Trophoblast cell (in vitro differentiated cells and primary cell): ENCODE results near the gene BTBD7.

Experiments
- DNase-seq, 2 donors: peaks; one replicate each; pipeline ENCODE4 v3.0.0-alpha.2; 2016
- H2AFZ ChIP-seq: 2 replicates; pipeline ENCODE4 v1.6.1; 2013; ENCODE audit warnings: low read length, moderate library complexity, mild to moderate bottlenecking; ENCODE audit not compliant: insufficient read depth, poor library complexity
- H2AK5ac ChIP-seq: 2 replicates; pipeline ENCODE4 v1.6.1; 2013; ENCODE audit warnings: mild to moderate bottlenecking, low read length
- H2BK120ac ChIP-seq: 2 replicates; pipeline ENCODE4 v1.6.1; 2013; ENCODE audit warnings: low read length, mild to moderate bottlenecking, moderate library complexity; ENCODE audit not compliant: insufficient read depth, poor library complexity
- H2BK12ac ChIP-seq: 2 replicates; pipeline ENCODE4 v1.6.1; 2013; ENCODE audit warnings: mild to moderate bottlenecking, low read length, moderate library complexity
- H2BK5ac ChIP-seq: 2 replicates; pipeline ENCODE4 v1.6.1; 2013; ENCODE audit warnings: low read length, low read depth, moderate library complexity, mild to moderate bottlenecking; ENCODE audit not compliant: poor library complexity
- H3K14ac ChIP-seq: 2 replicates; pipeline ENCODE4 v1.6.1; 2013; ENCODE audit warnings: mild to moderate bottlenecking, low read length
- H3K18ac ChIP-seq: 2 replicates; pipeline ENCODE4 v1.6.1; 2013; ENCODE audit warnings: mild to moderate bottlenecking, low read length
- H3K23ac ChIP-seq: 2 replicates; pipeline ENCODE4 v1.6.1; 2013; ENCODE audit warnings: low read length
- H3K27ac ChIP-seq: 2 replicates; pipeline ENCODE4 v1.5.1; 2013; ENCODE audit warnings: low read depth, mild to moderate bottlenecking, inconsistent platforms, low read length, moderate library complexity
- H3K27me3 ChIP-seq: 2 replicates; pipeline ENCODE4 v1.6.1; 2013; ENCODE audit warnings: inconsistent platforms, mild to moderate bottlenecking, low read length, moderate library complexity; ENCODE audit not compliant: insufficient read depth
- H3K36me3 ChIP-seq, 2 experiments: 1 replicate in 1 of 2; 2 replicates in 1 of 2; pipeline ENCODE4 v1.6.1; 2013; ENCODE audit warnings: low read length in 2 of 2, mild to moderate bottlenecking in 2 of 2, moderate library complexity in 1 of 2; ENCODE audit not compliant: insufficient read depth in 2 of 2, control insufficient read depth in 1 of 2
- H3K4ac ChIP-seq: 2 replicates; pipeline ENCODE4 v1.6.1; 2013; ENCODE audit warnings: low read depth, mild to moderate bottlenecking, low read length, moderate library complexity
- H3K4me1 ChIP-seq, 2 experiments: 1 replicate in 1 of 2; 2 replicates in 1 of 2; pipeline ENCODE4 v1.6.1; 2013; ENCODE audit warnings: low read length in 2 of 2, mild to moderate bottlenecking in 2 of 2, moderate library complexity in 1 of 2; ENCODE audit not compliant: insufficient read depth in 2 of 2, control insufficient read depth in 1 of 2
- H3K4me2 ChIP-seq: 2 replicates; pipeline ENCODE4 v1.6.1; 2013; ENCODE audit warnings: inconsistent platforms, mild to moderate bottlenecking, low read length, moderate library complexity
- H3K4me3 ChIP-seq: 2 replicates; pipeline ENCODE4 v1.5.1; 2013; ENCODE audit warnings: mild to moderate bottlenecking, low read depth, low read length, inconsistent platforms
- H3K79me1 ChIP-seq: one replicate; pipeline ENCODE4 v1.6.1; 2013; ENCODE audit warnings: low read length
- H3K79me2 ChIP-seq: 2 replicates; pipeline ENCODE4 v1.6.1; 2013; ENCODE audit warnings: low read length, mild to moderate bottlenecking; ENCODE audit not compliant: control insufficient read depth, insufficient read depth, poor library complexity
- H3K9ac ChIP-seq: 2 replicates; pipeline ENCODE4 v1.6.1; 2013; ENCODE audit warnings: mild to moderate bottlenecking, low read length
- H3K9me3 ChIP-seq: 2 replicates; pipeline ENCODE4 v1.6.1; 2013; ENCODE audit warnings: low read depth, mild to moderate bottlenecking, control low read depth, inconsistent platforms, low read length; ENCODE audit not compliant: insufficient read depth
- H4K12ac ChIP-seq: 2 replicates; pipeline ENCODE4 v1.6.1; 2013; ENCODE audit warnings: low read depth, mild to moderate bottlenecking, low read length, moderate library complexity
- H4K8ac ChIP-seq: 2 replicates; pipeline ENCODE4 v1.6.1; 2013; ENCODE audit warnings: low read depth, mild to moderate bottlenecking, low read length, moderate library complexity
- H4K91ac ChIP-seq: one replicate; pipeline ENCODE4 v1.6.1; 2013; ENCODE audit warnings: low read depth, mild to moderate bottlenecking, low read length, moderate library complexity
- WGBS: extraction: QIAGEN DNeasy Blood & Tissue Kit; methylation state at CpG from one replicate; pipeline ENCODE4 v1.1.7; 2013; ENCODE audit warnings: missing lambda C conversion rate; ENCODE audit not compliant: insufficient read length, insufficient coverage; ENCODE audit errors: extremely low coverage; 5-methylcytosine and 5-hydroxymethylcytosine counted together

Gene BTBD7

DNA sequence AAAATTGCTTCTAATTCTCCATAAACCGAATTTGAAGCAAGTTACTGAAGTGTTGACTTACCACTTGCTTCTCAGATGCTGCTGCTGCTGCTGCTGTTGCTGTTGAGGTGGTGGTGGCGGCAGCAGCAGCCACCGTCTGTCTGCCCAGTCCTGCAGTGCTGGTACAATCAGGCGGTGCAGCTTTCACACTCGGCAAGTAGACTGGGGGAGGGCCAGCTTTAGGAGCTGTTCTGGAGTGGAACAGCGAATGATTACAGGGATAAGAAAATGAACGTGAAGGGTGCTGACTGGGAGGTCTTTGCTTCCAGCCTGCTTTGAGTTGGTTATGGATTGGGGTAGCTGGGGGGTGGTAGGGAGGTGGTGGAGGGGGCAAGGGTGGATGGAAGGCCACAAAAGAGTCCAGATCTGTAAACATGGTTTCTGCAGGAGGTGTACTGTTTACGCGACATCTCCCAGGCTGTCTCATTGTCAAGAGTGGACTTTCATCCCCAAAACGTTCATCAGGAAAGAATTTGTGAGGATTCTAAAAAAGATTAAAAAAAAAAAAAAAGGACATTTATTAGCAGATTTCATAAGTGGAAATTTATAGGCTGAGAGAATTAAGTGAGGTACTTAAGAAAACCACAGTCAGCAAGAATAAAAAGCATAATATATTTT, 86.9 kb downstream of the BTBD7 start:
- Histone ChIP-seq H3K79me2 (no peaks in the 10 kb centered on the region), H3K18ac (no peak overlapping the region)
- WGBS: no CpG with 5 or more reads among the region's 10 CpGs

DNA sequence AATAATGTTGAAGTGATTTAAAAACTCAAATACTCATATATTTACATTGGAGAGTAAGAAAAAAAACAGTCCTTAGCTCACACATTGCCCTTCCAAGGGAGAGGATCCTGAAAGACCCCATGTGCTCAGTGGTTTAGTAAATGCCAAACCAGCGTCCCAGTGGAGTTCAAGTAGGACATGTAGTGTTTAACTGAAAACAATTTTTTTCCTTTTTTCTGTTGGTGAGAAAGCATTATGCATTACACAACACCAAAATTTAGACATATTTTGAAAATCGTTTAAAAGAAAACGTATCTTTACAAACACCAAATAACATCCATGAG, 92.2 kb downstream of the BTBD7 start:
- WGBS: no CpG with 5 or more reads among the region's 3 CpGs
- DNase-seq: no peak

More for the DNA sequence above, 86.9 kb downstream of the BTBD7 start:
- no peak overlapping the region for H2BK5ac ChIP-seq
- H2AK5ac ChIP-seq: no peak overlapping the region
- H3K4ac ChIP-seq: no peak overlapping the region
- no peak for DNase-seq
- H3K27ac ChIP-seq: no peak overlapping the region
- no peak overlapping the region for H4K12ac ChIP-seq
- H4K8ac ChIP-seq: no peak overlapping the region
- H3K36me3 ChIP-seq: peaks cover 41 to 55% of the 10 kb centered on the region in 2 experiments
- no peak overlapping the region for H3K4me2 ChIP-seq
- no peak overlapping the region for H2BK12ac ChIP-seq
- H4K91ac ChIP-seq: no peak overlapping the region
- H3K23ac ChIP-seq: no peak overlapping the region
- H3K9me3 ChIP-seq: no peaks in the 10 kb centered on the region
- no peaks in the 10 kb centered on the region for H3K79me1 ChIP-seq
- no peak overlapping the region for H3K4me3 ChIP-seq
- H2AFZ ChIP-seq: no peak overlapping the region
- H2BK120ac ChIP-seq: no peak overlapping the region
- H3K4me1 ChIP-seq: no peaks in the 10 kb centered on the region
- H3K14ac ChIP-seq: no peak overlapping the region
- no peaks in the 10 kb centered on the region for H3K27me3 ChIP-seq
- H3K9ac ChIP-seq: no peak overlapping the region

DNA sequence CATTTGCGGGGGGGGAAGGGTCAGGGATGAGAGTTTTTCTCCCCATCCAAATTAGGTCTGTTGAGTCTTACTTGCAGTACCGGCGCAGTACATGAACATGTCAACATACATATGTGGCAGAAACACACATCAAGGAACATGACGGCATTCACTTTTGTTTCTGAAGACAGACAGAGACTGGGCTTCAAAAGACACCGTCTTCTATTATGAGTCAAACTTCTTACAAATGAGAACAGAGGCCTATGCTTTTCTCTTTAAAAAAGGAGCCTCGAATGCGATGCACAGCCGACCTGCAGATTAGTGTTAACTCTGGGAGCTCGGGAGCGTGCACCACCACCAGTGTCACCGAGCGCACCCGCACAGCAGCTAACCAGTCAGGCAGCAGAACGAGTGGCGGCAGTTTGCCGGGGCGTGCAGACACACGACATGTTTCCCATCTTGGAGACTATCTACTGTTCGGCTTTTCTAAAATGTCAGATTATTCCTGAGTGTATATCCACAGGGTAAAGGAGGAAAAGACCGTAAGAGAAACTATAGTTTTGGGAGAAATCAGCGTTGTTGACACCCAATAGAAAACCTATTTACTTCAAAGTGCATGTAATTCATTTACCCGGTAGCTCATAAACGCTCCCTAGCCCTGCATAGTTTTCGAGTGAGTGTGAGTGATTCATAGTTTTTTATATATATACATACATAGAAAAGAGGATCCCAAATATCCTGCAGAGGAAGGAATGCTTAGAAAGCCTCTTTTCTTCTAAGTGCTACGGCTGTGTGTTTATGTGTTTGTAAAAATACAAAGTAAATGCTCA, 92.8 kb downstream of the BTBD7 start:
- Histone ChIP-seq H3K9me3 (no peaks in the 10 kb centered on the region), H3K27ac (no peak overlapping the region), H3K4me1 (peaks cover 2 to 3% of the 10 kb centered on the region in 2 experiments), H3K9ac (no peak overlapping the region), H3K4me2 (no peak overlapping the region), H4K12ac (no peak overlapping the region), H3K27me3 (no peaks in the 10 kb centered on the region), H3K14ac (no peak overlapping the region), H2BK12ac (no peak overlapping the region), H4K8ac (no peak overlapping the region), H3K36me3 (peaks cover 23 to 31% of the 10 kb centered on the region in 2 experiments), H3K18ac (no peak overlapping the region), H3K4ac (no peak overlapping the region), H3K23ac (no peak overlapping the region), H3K79me1 (no peaks in the 10 kb centered on the region), H3K79me2 (no peaks in the 10 kb centered on the region), H2AK5ac (no peak overlapping the region), H2BK5ac (no peak overlapping the region), H2AFZ (no peak overlapping the region), H4K91ac (no peak overlapping the region), H3K4me3 (no peak overlapping the region), H2BK120ac (no peak overlapping the region)
- DNase-seq: no peak
- no CpG with 5 or more reads among the region's 25 CpGs for WGBS

More for the DNA sequence above, 92.2 kb downstream of the BTBD7 start:
- Histone ChIP-seq H3K4me1 (no peaks in the 10 kb centered on the region), H3K18ac (no peak overlapping the region), H3K4me2 (no peak overlapping the region), H3K4ac (no peak overlapping the region), H4K12ac (no peak overlapping the region), H2BK12ac (no peak overlapping the region), H3K79me1 (no peaks in the 10 kb centered on the region), H4K8ac (no peak overlapping the region), H3K27me3 (no peaks in the 10 kb centered on the region), H3K14ac (no peak overlapping the region), H3K9me3 (no peaks in the 10 kb centered on the region), H3K36me3 (peaks cover 26 to 35% of the 10 kb centered on the region in 2 experiments), H4K91ac (no peak overlapping the region), H3K79me2 (no peaks in the 10 kb centered on the region), H3K9ac (no peak overlapping the region), H2AFZ (no peak overlapping the region), H2BK120ac (no peak overlapping the region), H3K4me3 (no peak overlapping the region), H3K23ac (no peak overlapping the region), H2BK5ac (no peak overlapping the region), H2AK5ac (no peak overlapping the region), H3K27ac (no peak overlapping the region)

DNA sequence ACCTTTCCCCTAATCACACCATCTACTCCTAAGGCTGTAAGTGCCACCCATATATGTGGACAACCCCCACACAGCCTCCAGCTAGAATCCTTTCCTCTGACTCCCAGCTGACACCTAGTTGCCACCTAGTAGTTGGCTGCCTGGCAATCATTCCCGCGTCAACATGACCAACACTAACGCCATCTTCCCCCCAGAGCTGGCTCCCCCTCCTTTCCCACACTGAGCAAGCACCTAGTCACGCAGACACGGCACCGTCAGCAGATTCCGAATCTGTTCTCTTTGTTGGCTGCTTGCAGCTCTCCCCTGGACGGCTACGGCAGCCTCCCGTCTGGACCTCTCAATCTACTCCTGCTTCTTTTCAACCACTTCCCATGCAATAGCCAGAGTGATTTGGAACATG, 98.0 kb downstream of the BTBD7 start:
- Histone ChIP-seq H3K79me1 (no peaks in the 10 kb centered on the region), H2AFZ (no peak overlapping the region), H3K79me2 (no peaks in the 10 kb centered on the region), H4K12ac (no peak overlapping the region), H2AK5ac (no peak overlapping the region), H3K18ac (no peak overlapping the region), H3K14ac (no peak overlapping the region), H3K27ac (no peak overlapping the region), H2BK5ac (no peak overlapping the region), H3K4me3 (no peak overlapping the region), H3K36me3 (peaks cover 0 to 1% of the 10 kb centered on the region in 2 experiments), H3K27me3 (no peaks in the 10 kb centered on the region), H3K4me2 (no peak overlapping the region), H3K9me3 (no peaks in the 10 kb centered on the region), H3K23ac (no peak overlapping the region), H4K8ac (no peak overlapping the region), H3K9ac (no peak overlapping the region), H4K91ac (no peak overlapping the region), H3K4ac (no peak overlapping the region), H2BK12ac (no peak overlapping the region), H2BK120ac (no peak overlapping the region), H3K4me1 (peaks cover 6 to 9% of the 10 kb centered on the region in 2 experiments)
- WGBS: no CpG with 5 or more reads among the region's 10 CpGs
- peak; percentile 87 to 93 for DNase-seq
